GM23338 (cell line): ENCODE results near the gene PRKAR1B. TPM values are rescaled to one million over a fixed set of nuclear protein-coding genes. Genes with fewer than 3 reads are reported as not detected.

ENCODE experiments used
- ATAC-seq: fragments of 200-7000 bp; cut with Tn5 transposase; 3 replicates; pipeline ENCODE4 v1.9.1; 2020
- DNase-seq: peaks from one replicate; pipeline ENCODE4 v3.0.0-alpha.2; 2015; ENCODE audit warnings: low spot score
- H2AFZ ChIP-seq: fragments of 200-600 bp; sonication (generic); 2 replicates; pipeline ENCODE4 v1.8.0; 2016; ENCODE audit warnings: antibody characterized with exemption, mild to moderate bottlenecking, moderate library complexity
- H3F3A ChIP-seq: fragments of 200-600 bp; sonication (generic); replicated peaks from 2 replicates; pipeline ENCODE4 v1.8.0; 2017; ENCODE audit warnings: antibody characterized with exemption, mixed run types, low read depth
- H3K27ac ChIP-seq: fragments of 200-600 bp; sonication (generic); 2 replicates; pipeline ENCODE4 v1.6.1; 2016; ENCODE audit warnings: low read depth
- H3K27me3 ChIP-seq: fragments of 200-600 bp; sonication (generic); 2 replicates; pipeline ENCODE4 v1.8.0; 2016; ENCODE audit warnings: mild to moderate bottlenecking, mixed run types, moderate library complexity; ENCODE audit not compliant: insufficient read depth
- H3K36me3 ChIP-seq: fragments of 200-600 bp; sonication (generic); 2 replicates; pipeline ENCODE4 v1.8.0; 2016; ENCODE audit warnings: mild to moderate bottlenecking; ENCODE audit not compliant: insufficient read depth
- H3K4me1 ChIP-seq: fragments of 200-600 bp; sonication (generic); 2 replicates; pipeline ENCODE4 v1.8.0; 2016; ENCODE audit warnings: mild to moderate bottlenecking, moderate library complexity; ENCODE audit not compliant: insufficient read depth
- H3K4me2 ChIP-seq: fragments of 200-600 bp; sonication (generic); 2 replicates; pipeline ENCODE4 v1.7.1; 2017; ENCODE audit warnings: mixed run types
- H3K4me3 ChIP-seq: fragments of 200-600 bp; sonication (generic); 2 replicates; pipeline ENCODE4 v1.6.1; 2016; ENCODE audit warnings: mixed run types
- H3K79me2 ChIP-seq: fragments of 200-600 bp; sonication (generic); replicated peaks from 2 replicates; pipeline ENCODE4 v1.8.0; 2017; ENCODE audit warnings: mild to moderate bottlenecking; ENCODE audit not compliant: insufficient read depth
- H3K9me2 ChIP-seq: fragments of 200-600 bp; sonication (generic); 2 replicates; pipeline ENCODE4 v1.8.0; 2017; ENCODE audit not compliant: insufficient read depth
- H4K20me1 ChIP-seq: fragments of 200-600 bp; sonication (generic); replicated peaks from 2 replicates; pipeline ENCODE4 v1.8.0; 2017; ENCODE audit warnings: mild to moderate bottlenecking; ENCODE audit not compliant: insufficient read depth
- H3K27ac Mint-ChIP-seq: 2 replicates; pipeline ENCODE4 v1.8.0; 2020; ENCODE audit warnings: inconsistent platforms, mild to moderate bottlenecking, moderate library complexity, mixed read lengths
- H3K27me3 Mint-ChIP-seq: 3 replicates; pipeline ENCODE4 v1.8.0; 2022; ENCODE audit warnings: low read depth, mild to moderate bottlenecking, moderate library complexity, mixed read lengths, inconsistent platforms; ENCODE audit not compliant: insufficient read depth, poor library complexity
- H3K36me3 Mint-ChIP-seq: 3 replicates; pipeline ENCODE4 v1.8.0; 2021; ENCODE audit warnings: low read depth, mild to moderate bottlenecking, inconsistent platforms, moderate library complexity, mixed read lengths
- H3K4me1 Mint-ChIP-seq: 3 replicates; pipeline ENCODE4 v1.8.0; 2020; ENCODE audit warnings: mild to moderate bottlenecking, inconsistent platforms, mixed read lengths
- H3K4me3 Mint-ChIP-seq: 3 replicates; pipeline ENCODE4 v1.8.0; 2021; ENCODE audit warnings: moderate library complexity, mild to moderate bottlenecking, inconsistent platforms, mixed read lengths
- H3K9me3 Mint-ChIP-seq: 3 replicates; pipeline ENCODE4 v1.8.0; 2020; ENCODE audit warnings: moderate library complexity, mild to moderate bottlenecking, inconsistent platforms, mixed read lengths
- CTCF ChIP-seq, 2 experiments: fragments of 200-600 bp in 1 of 2; sonication (generic) in 1 of 2; conservative IDR thresholded peaks; 2 replicates each; pipeline versions ENCODE4 v1.5.1 to v1.6.1; 2016 to 2017; ENCODE audit warnings: antibody characterized with exemption in 2 of 2, low read depth in 2 of 2, mild to moderate bottlenecking in 2 of 2, moderate library complexity in 1 of 2
- EZH2 ChIP-seq: fragments of 200-600 bp; sonication (generic); IDR thresholded peaks from one replicate; pipeline ENCODE4 v1.8.0; 2017; ENCODE audit warnings: antibody characterized with exemption, mild to moderate bottlenecking, low read depth; ENCODE audit not compliant: unreplicated experiment
- EZH2phosphoT487 ChIP-seq: fragments of 200-600 bp; sonication (generic); IDR thresholded peaks from one replicate; pipeline ENCODE4 v1.8.1; 2018; ENCODE audit warnings: antibody characterized with exemption; ENCODE audit not compliant: unreplicated experiment
- JUNB ChIP-seq: IDR thresholded peaks from one replicate; pipeline ENCODE4 v1.6.1; 2016; ENCODE audit warnings: antibody characterized with exemption; ENCODE audit not compliant: unreplicated experiment
- NANOG ChIP-seq: IDR thresholded peaks from 2 replicates; pipeline ENCODE4 v1.6.1; 2016; ENCODE audit warnings: antibody characterized with exemption, borderline replicate concordance
- REST ChIP-seq: IDR thresholded peaks from one replicate; pipeline ENCODE4 v1.6.1; 2018; ENCODE audit warnings: antibody characterized with exemption; ENCODE audit not compliant: unreplicated experiment
- STAT1 ChIP-seq: IDR thresholded peaks from one replicate; pipeline ENCODE4 v1.6.1; 2016; ENCODE audit warnings: antibody characterized with exemption; ENCODE audit not compliant: unreplicated experiment
- ZNF114 ChIP-seq: fragments of 250-450 bp; sonication (Bioruptor Pico); IDR thresholded peaks from 2 replicates; pipeline ENCODE4 v1.5.0; 2020; ENCODE audit warnings: mild to moderate bottlenecking, moderate library complexity
- ZNF331 ChIP-seq: fragments of 250-450 bp; sonication (Bioruptor Pico); IDR thresholded peaks from 2 replicates; pipeline ENCODE4 v1.5.0; 2020; ENCODE audit warnings: low read depth, mild to moderate bottlenecking, moderate library complexity
- polyA plus RNA-seq: library from polyadenylated mRNA; unstranded; fragments of >200 nt; fragmentation: Nextera tagmentation; extraction: Ambion mirVana; gene quantifications from 2 replicates; pipeline ENCODE4 v1.2.1, GENCODE V29; 2016
- total RNA-seq: library from RNA; depleted of rRNA; stranded (reverse); fragments of >200 nt; shearing (Covaris generic); gene quantifications from 2 replicates; pipeline ENCODE4 v1.2.3, GENCODE V29; 2014
- TF ChIP-seq, protein P1 (sequence below): fragments of 250-450 bp; sonication (Bioruptor Pico); IDR thresholded peaks from 2 replicates; pipeline ENCODE4 v1.5.0; 2020; ENCODE audit warnings: mild to moderate bottlenecking, moderate library complexity

PRKAR1B gene
- total and polyA plus RNA-seq, 2 experiments from 2014 or later = 35.7 to 36.7 TPM

- ATAC-seq (no peak), DNase-seq (no peak)
- Mint-ChIP-seq H3K4me3 (no peak overlapping the region), H3K36me3 (peaks cover 57% of the 10 kb centered on the region), H3K9me3 (no peaks in the 10 kb centered on the region; the same call in 2 of the 3 replicates), H3K27me3 (peaks cover 8% of the 10 kb centered on the region), H3K4me1 (no peaks in the 10 kb centered on the region; the same call in 2 of the 3 replicates), H3K27ac (no peak overlapping the region)
- no peaks in the 10 kb centered on the region for H3K27me3 ChIP-seq
- H3K9me2 ChIP-seq = no peaks in the 10 kb centered on the region
- TF ChIP-seq CTCF (conservative IDR thresholded peaks at IDR 0.05; ENCODE audit: low read depth in 2 of 2) (no peak), EZH2phosphoT487 (no peak), REST (no peak), ZNF331 (no peak), NANOG (no peak), JUNB (no peak), STAT1 (no peak), ZNF114 (CRISPR knock-in tag) (no peak), EZH2 (no peak)
- TF ChIP-seq, protein P1, sequence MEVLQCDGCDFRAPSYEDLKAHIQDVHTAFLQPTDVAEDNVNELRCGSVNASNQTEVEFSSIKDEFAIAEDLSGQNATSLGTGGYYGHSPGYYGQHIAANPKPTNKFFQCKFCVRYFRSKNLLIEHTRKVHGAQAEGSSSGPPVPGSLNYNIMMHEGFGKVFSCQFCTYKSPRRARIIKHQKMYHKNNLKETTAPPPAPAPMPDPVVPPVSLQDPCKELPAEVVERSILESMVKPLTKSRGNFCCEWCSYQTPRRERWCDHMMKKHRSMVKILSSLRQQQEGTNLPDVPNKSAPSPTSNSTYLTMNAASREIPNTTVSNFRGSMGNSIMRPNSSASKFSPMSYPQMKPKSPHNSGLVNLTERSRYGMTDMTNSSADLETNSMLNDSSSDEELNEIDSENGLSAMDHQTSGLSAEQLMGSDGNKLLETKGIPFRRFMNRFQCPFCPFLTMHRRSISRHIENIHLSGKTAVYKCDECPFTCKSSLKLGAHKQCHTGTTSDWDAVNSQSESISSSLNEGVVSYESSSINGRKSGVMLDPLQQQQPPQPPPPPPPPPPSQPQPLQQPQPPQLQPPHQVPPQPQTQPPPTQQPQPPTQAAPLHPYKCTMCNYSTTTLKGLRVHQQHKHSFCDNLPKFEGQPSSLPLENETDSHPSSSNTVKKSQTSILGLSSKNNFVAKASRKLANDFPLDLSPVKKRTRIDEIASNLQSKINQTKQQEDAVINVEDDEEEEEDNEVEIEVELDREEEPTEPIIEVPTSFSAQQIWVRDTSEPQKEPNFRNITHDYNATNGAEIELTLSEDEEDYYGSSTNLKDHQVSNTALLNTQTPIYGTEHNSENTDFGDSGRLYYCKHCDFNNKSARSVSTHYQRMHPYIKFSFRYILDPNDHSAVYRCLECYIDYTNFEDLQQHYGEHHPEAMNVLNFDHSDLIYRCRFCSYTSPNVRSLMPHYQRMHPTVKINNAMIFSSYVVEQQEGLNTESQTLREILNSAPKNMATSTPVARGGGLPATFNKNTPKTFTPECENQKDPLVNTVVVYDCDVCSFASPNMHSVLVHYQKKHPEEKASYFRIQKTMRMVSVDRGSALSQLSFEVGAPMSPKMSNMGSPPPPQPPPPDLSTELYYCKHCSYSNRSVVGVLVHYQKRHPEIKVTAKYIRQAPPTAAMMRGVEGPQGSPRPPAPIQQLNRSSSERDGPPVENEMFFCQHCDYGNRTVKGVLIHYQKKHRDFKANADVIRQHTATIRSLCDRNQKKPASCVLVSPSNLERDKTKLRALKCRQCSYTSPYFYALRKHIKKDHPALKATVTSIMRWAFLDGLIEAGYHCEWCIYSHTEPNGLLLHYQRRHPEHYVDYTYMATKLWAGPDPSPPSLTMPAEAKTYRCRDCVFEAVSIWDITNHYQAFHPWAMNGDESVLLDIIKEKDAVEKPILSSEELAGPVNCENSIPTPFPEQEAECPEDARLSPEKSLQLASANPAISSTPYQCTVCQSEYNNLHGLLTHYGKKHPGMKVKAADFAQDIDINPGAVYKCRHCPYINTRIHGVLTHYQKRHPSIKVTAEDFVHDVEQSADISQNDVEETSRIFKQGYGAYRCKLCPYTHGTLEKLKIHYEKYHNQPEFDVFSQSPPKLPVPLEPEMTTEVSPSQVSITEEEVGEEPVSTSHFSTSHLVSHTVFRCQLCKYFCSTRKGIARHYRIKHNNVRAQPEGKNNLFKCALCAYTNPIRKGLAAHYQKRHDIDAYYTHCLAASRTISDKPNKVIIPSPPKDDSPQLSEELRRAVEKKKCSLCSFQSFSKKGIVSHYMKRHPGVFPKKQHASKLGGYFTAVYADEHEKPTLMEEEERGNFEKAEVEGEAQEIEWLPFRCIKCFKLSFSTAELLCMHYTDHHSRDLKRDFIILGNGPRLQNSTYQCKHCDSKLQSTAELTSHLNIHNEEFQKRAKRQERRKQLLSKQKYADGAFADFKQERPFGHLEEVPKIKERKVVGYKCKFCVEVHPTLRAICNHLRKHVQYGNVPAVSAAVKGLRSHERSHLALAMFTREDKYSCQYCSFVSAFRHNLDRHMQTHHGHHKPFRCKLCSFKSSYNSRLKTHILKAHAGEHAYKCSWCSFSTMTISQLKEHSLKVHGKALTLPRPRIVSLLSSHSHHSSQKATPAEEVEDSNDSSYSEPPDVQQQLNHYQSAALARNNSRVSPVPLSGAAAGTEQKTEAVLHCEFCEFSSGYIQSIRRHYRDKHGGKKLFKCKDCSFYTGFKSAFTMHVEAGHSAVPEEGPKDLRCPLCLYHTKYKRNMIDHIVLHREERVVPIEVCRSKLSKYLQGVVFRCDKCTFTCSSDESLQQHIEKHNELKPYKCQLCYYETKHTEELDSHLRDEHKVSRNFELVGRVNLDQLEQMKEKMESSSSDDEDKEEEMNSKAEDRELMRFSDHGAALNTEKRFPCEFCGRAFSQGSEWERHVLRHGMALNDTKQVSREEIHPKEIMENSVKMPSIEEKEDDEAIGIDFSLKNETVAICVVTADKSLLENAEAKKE (CRISPR knock-in tag) = no peak
- H4K20me1 ChIP-seq = 0 out of 2 replicates have a peak, but pooled peaks cover 11% of the 10 kb centered on the region
- peaks cover 25% of the 10 kb centered on the region for H3K36me3 ChIP-seq
- no peak overlapping the region for H3K27ac ChIP-seq
- no peak overlapping the region for H2AFZ ChIP-seq
- no peak overlapping the region for H3K4me2 ChIP-seq
- 0 out of 2 replicates have a peak, but pooled peaks cover 4% of the 10 kb centered on the region for H3K79me2 ChIP-seq
- no peaks in the 10 kb centered on the region for H3K4me1 ChIP-seq
- H3K4me3 ChIP-seq = no peak overlapping the region
- no peaks in the 10 kb centered on the region for H3F3A ChIP-seq
These were observed 38.3 kb upstream of the PRKAR1B start for GRCh38 chr7:765383-765782.
